Mesendoderm (in vitro differentiated cells): Measurements from ENCODE around the gene HELZ. TPM values are rescaled to one million over a fixed set of nuclear protein-coding genes. Genes with fewer than 3 reads are reported as not detected.

Experiments used
- DNase-seq: peaks from one replicate; pipeline ENCODE4 v3.0.0; 2013
- H2AK5ac ChIP-seq: 2 replicates; pipeline ENCODE4 v1.6.1; 2013; ENCODE audit warnings: low read length, inconsistent platforms
- H2BK120ac ChIP-seq: 2 replicates; pipeline ENCODE4 v1.6.1; 2013; ENCODE audit warnings: low read depth, mild to moderate bottlenecking, low read length, moderate library complexity, mixed read lengths
- H2BK15ac ChIP-seq: replicated peaks from 2 replicates; pipeline ENCODE4 v1.6.1; 2013; ENCODE audit warnings: low read depth, mild to moderate bottlenecking, moderate library complexity
- H2BK5ac ChIP-seq: 2 replicates; pipeline ENCODE4 v1.6.1; 2013; ENCODE audit warnings: low read length, inconsistent platforms
- H3K18ac ChIP-seq: 2 replicates; pipeline ENCODE4 v1.6.1; 2013; ENCODE audit warnings: mild to moderate bottlenecking, low read length, mixed read lengths
- H3K23ac ChIP-seq: one replicate; pipeline ENCODE4 v1.6.1; 2013; ENCODE audit warnings: low read length
- H3K27ac ChIP-seq: 2 replicates; pipeline ENCODE4 v1.5.1; 2013; ENCODE audit warnings: low read depth, mild to moderate bottlenecking, inconsistent platforms, low read length, moderate library complexity
- H3K27me3 ChIP-seq: 2 replicates; pipeline ENCODE4 v1.6.1; 2013; ENCODE audit warnings: low read length, control low read depth, mild to moderate bottlenecking, inconsistent platforms; ENCODE audit not compliant: insufficient read depth, poor library complexity
- H3K36me3 ChIP-seq: 2 replicates; pipeline ENCODE4 v1.6.1; 2013; ENCODE audit warnings: low read length, inconsistent platforms; ENCODE audit not compliant: control insufficient read depth, insufficient read depth
- H3K4ac ChIP-seq: one replicate; pipeline ENCODE4 v1.6.1; 2013; ENCODE audit warnings: low read depth, mild to moderate bottlenecking, low read length, moderate library complexity
- H3K4me1 ChIP-seq: 2 replicates; pipeline ENCODE4 v1.6.1; 2013; ENCODE audit warnings: low read depth, low read length, inconsistent platforms; ENCODE audit not compliant: control insufficient read depth
- H3K4me2 ChIP-seq: 2 replicates; pipeline ENCODE4 v1.6.1; 2013; ENCODE audit warnings: low read length
- H3K4me3 ChIP-seq: 2 replicates; pipeline ENCODE4 v1.5.1; 2013; ENCODE audit warnings: mild to moderate bottlenecking, low read length
- H3K56ac ChIP-seq: one replicate; pipeline ENCODE4 v1.6.1; 2013; ENCODE audit warnings: low read length
- H3K79me1 ChIP-seq: 2 replicates; pipeline ENCODE4 v1.6.1; 2013; ENCODE audit warnings: low read length, inconsistent platforms
- H3K79me2 ChIP-seq: 2 replicates; pipeline ENCODE4 v1.6.1; 2013; ENCODE audit warnings: mild to moderate bottlenecking, low read length; ENCODE audit not compliant: control insufficient read depth, insufficient read depth
- H3K9ac ChIP-seq: 2 replicates; pipeline ENCODE4 v1.6.1; 2013; ENCODE audit warnings: low read length, inconsistent platforms
- H4K5ac ChIP-seq: one replicate; pipeline ENCODE4 v1.6.1; 2013; ENCODE audit warnings: low read length
- H4K8ac ChIP-seq: one replicate; pipeline ENCODE4 v1.6.1; 2013; ENCODE audit warnings: low read depth, mild to moderate bottlenecking, control low read depth, low read length, moderate library complexity
- WGBS: extraction: QIAGEN DNeasy Blood & Tissue Kit; methylation state at CpG from one replicate; pipeline ENCODE4 v1.1.7; 2013; ENCODE audit warnings: low lambda C conversion rate, missing lambda C conversion rate; ENCODE audit not compliant: insufficient coverage; ENCODE audit errors: extremely low coverage; 5-methylcytosine and 5-hydroxymethylcytosine counted together
- small RNA-seq: library from polyadenylated mRNA; stranded (forward); fragments of <200 nt; extraction: miRNeasy Mini kit (QIAGEN cat#:217004); gene quantifications from one replicate; pipeline ENCODE3, GENCODE V24; 2013; ENCODE audit not compliant: insufficient read depth

HELZ gene

DNA sequence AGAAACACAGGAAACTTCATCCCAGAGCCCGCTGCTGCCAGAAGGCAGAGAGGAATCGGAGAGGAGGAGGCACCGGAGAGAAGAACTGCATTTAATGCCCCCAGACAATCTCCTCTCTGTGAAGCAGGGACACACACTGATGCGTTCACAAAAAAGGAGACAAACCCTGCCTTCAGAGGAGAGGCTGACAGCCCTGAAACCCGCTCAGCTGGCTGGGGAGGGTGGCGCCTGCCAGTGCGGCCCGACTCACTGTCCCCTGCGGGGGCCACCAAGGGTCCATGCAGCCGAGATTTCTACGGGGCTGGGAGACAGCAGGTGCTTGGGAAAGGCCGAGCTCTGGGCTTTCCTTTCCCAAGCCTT, 222.6 kb downstream of the HELZ start:
- no peak for DNase-seq
- H3K27me3 ChIP-seq: no peaks in the 10 kb centered on the region
- no peak overlapping the region for H3K23ac ChIP-seq
- H3K4me1 ChIP-seq: no peaks in the 10 kb centered on the region
- H3K79me1 ChIP-seq: no peaks in the 10 kb centered on the region
- WGBS: no CpG with 5 or more reads among the region's 12 CpGs
- H2AK5ac ChIP-seq: no peak overlapping the region
- H2BK120ac ChIP-seq: no peak overlapping the region
- no peak overlapping the region for H2BK15ac ChIP-seq
- no peak overlapping the region for H3K9ac ChIP-seq
- H3K56ac ChIP-seq: no peak overlapping the region
- no peak overlapping the region for H2BK5ac ChIP-seq
- no peak overlapping the region for H3K4me3 ChIP-seq
- no peak overlapping the region for H4K8ac ChIP-seq
- no peaks in the 10 kb centered on the region for H3K36me3 ChIP-seq
- H3K27ac ChIP-seq: no peak overlapping the region
- no peak overlapping the region for H3K18ac ChIP-seq
- H3K4me2 ChIP-seq: no peak overlapping the region
- H3K79me2 ChIP-seq: no peaks in the 10 kb centered on the region
- no peak overlapping the region for H3K4ac ChIP-seq
- no peak overlapping the region for H4K5ac ChIP-seq

DNA sequence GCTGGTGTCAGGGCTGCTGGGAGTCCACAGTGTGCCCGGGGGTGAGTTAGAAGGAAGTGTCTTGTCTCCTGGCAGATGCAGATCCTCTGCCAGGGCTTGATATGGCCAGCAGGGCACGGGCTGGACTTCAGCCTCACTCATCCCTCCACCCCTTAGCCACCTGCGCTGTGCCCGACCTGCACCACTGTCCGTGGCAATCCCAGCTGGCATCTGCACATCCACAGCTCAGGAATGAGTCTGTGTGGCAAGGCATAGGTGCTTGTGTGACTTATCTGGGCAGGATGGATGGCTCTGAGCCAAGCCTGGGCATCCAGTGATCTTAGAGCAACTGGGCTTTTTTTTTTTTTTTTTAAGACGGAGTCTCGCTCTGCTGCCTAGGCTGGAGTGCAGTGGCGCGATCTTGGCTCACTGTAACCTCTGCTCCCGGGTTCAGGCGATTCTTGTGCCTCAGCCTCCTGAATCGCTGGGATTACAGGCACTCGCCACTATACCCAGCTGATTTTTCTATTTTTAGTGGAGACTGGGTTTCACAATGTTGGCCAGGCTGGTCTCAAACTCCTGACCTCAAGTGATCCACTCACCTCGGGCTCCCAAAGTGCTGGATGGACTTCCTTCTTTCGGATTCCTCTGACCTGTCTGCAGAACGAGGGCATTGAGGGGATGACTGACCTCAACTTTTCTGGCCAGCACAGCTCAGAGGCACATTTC, 223.1 kb downstream of the HELZ start:
- Histone ChIP-seq H3K4me3 (no peak overlapping the region), H3K4me2 (no peak overlapping the region), H3K79me2 (no peaks in the 10 kb centered on the region), H2BK15ac (no peak overlapping the region), H3K36me3 (no peaks in the 10 kb centered on the region), H3K27ac (no peak overlapping the region), H4K5ac (no peak overlapping the region), H3K23ac (no peak overlapping the region), H4K8ac (no peak overlapping the region), H2BK5ac (no peak overlapping the region), H3K4me1 (no peaks in the 10 kb centered on the region), H3K18ac (no peak overlapping the region), H3K9ac (no peak overlapping the region), H3K56ac (no peak overlapping the region), H2AK5ac (no peak overlapping the region), H3K79me1 (no peaks in the 10 kb centered on the region), H3K27me3 (no peaks in the 10 kb centered on the region), H3K4ac (no peak overlapping the region), H2BK120ac (no peak overlapping the region)
- no CpG with 5 or more reads among the region's 16 CpGs for WGBS
- DNase-seq: no peak

- no peak overlapping the region for H2BK5ac ChIP-seq
- no peak overlapping the region for H3K4me2 ChIP-seq
- WGBS: no CpG with 5 or more reads among the region's 7 CpGs
- H4K8ac ChIP-seq: no peak overlapping the region
- no peaks in the 10 kb centered on the region for H3K27me3 ChIP-seq
- H3K9ac ChIP-seq: no peak overlapping the region
- H3K4me3 ChIP-seq: no peak overlapping the region
- H3K79me2 ChIP-seq: no peaks in the 10 kb centered on the region
- H3K56ac ChIP-seq: no peak overlapping the region
- no peaks in the 10 kb centered on the region for H3K4me1 ChIP-seq
- DNase-seq: no peak
- no peak overlapping the region for H2BK120ac ChIP-seq
- no peak overlapping the region for H3K27ac ChIP-seq
- H2AK5ac ChIP-seq: no peak overlapping the region
- no peak overlapping the region for H4K5ac ChIP-seq
- H3K18ac ChIP-seq: no peak overlapping the region
- no peak overlapping the region for H2BK15ac ChIP-seq
- H3K36me3 ChIP-seq: no peaks in the 10 kb centered on the region
- H3K4ac ChIP-seq: no peak overlapping the region
- no peaks in the 10 kb centered on the region for H3K79me1 ChIP-seq
- H3K23ac ChIP-seq: no peak overlapping the region
Observed at GRCh38 chr17:67021196-67021595, 223.8 kb downstream of the HELZ start.

Small RNAs within 50 kb of the gene (small RNA-seq; reads per million reads assigned to genes)
- gene AC007448.1 (not detected), gene RF00393 (not detected), gene RNA5SP447 (not detected)
